ENCODE data around the gene TRAF3IP1.
A peak's percentile ranks its signal among the peaks of the same experiment; 100 is the strongest.

DNA sequence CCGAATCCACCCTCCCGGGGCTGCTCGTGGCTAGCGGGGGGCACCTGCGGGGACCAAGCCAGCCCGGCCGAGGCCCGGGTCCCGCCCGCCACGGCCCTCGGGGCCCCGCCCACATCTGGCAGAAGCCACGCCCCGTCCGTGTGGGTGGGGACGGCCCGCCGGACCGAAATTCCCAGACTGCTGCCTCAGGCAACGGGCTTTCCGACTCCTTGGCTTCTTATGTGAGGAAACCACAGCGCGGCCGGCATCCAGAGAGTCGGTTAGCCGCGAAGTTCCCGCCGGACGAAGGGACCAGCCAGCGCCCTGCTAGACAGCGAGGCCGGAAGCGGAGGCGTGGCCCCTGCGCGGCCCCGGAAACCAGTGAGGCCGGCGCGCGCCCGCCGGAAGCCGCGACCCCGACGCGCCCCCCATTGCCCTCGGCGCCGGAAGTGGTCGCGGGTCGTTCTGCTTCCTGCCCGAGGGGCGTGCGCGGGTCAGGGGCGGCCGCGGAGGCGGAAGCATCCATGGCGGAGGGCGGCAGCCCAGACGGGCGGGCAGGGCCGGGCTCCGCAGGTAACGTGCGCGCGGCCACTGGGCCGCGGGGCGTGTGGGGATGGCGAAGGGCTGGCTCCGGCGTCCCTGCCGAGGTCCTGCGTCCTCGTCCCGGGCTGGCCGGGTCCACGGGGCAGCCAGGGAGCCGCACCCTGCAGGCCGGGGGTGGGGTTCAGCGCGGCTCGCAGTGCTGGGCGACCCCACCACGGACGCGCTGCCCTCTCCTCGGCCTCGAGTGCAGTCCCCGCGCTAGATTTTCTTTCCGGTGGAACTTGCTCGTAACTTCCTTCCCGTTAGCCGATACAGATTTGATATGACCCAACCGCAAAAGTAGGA lies 106.5 kb downstream of the TRAF3IP1 start, which contains the start of gene ASB1:
- TF ChIP-seq, protein P1, sequence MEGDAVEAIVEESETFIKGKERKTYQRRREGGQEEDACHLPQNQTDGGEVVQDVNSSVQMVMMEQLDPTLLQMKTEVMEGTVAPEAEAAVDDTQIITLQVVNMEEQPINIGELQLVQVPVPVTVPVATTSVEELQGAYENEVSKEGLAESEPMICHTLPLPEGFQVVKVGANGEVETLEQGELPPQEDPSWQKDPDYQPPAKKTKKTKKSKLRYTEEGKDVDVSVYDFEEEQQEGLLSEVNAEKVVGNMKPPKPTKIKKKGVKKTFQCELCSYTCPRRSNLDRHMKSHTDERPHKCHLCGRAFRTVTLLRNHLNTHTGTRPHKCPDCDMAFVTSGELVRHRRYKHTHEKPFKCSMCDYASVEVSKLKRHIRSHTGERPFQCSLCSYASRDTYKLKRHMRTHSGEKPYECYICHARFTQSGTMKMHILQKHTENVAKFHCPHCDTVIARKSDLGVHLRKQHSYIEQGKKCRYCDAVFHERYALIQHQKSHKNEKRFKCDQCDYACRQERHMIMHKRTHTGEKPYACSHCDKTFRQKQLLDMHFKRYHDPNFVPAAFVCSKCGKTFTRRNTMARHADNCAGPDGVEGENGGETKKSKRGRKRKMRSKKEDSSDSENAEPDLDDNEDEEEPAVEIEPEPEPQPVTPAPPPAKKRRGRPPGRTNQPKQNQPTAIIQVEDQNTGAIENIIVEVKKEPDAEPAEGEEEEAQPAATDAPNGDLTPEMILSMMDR (IDR thresholded peaks at IDR 0.05; ENCODE audit: poor library complexity, severe bottlenecking), result no peak
- TF ChIP-seq EZH2 (IDR thresholded peaks at IDR 0.05; ENCODE audit: borderline replicate concordance, insufficient read depth, low read length, poor library complexity, severe bottlenecking), result no peak
- TF ChIP-seq EP300 (conservative IDR thresholded peaks at IDR 0.05; ENCODE audit: poor library complexity, severe bottlenecking), result peak; percentile 34
- peak; percentile 24 for TF ChIP-seq TAF1 (IDR thresholded peaks at IDR 0.05; ENCODE audit: low read depth)
- TF ChIP-seq POLR2AphosphoS5 (IDR thresholded peaks at IDR 0.05), result peak; percentile 89
- TF ChIP-seq, protein P2, sequence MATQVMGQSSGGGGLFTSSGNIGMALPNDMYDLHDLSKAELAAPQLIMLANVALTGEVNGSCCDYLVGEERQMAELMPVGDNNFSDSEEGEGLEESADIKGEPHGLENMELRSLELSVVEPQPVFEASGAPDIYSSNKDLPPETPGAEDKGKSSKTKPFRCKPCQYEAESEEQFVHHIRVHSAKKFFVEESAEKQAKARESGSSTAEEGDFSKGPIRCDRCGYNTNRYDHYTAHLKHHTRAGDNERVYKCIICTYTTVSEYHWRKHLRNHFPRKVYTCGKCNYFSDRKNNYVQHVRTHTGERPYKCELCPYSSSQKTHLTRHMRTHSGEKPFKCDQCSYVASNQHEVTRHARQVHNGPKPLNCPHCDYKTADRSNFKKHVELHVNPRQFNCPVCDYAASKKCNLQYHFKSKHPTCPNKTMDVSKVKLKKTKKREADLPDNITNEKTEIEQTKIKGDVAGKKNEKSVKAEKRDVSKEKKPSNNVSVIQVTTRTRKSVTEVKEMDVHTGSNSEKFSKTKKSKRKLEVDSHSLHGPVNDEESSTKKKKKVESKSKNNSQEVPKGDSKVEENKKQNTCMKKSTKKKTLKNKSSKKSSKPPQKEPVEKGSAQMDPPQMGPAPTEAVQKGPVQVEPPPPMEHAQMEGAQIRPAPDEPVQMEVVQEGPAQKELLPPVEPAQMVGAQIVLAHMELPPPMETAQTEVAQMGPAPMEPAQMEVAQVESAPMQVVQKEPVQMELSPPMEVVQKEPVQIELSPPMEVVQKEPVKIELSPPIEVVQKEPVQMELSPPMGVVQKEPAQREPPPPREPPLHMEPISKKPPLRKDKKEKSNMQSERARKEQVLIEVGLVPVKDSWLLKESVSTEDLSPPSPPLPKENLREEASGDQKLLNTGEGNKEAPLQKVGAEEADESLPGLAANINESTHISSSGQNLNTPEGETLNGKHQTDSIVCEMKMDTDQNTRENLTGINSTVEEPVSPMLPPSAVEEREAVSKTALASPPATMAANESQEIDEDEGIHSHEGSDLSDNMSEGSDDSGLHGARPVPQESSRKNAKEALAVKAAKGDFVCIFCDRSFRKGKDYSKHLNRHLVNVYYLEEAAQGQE (IDR thresholded peaks at IDR 0.05; ENCODE audit: borderline replicate concordance), result peak; percentile 57
- TF ChIP-seq SMC3 (conservative IDR thresholded peaks at IDR 0.05; ENCODE audit: poor library complexity), result no peak

Measured in neural cell (in vitro differentiated cells).